K562 (cell line): ENCODE data around the gene MYBPC3. TPM values are rescaled to one million over a fixed set of nuclear protein-coding genes. Genes with fewer than 3 reads are reported as not detected.

Experiments used
- ATF7 ChIP-seq: fragments of 450-650 bp; IDR thresholded peaks from 2 replicates; pipeline ENCODE4 v1.7.1; 2014; ENCODE audit warnings: mild to moderate bottlenecking, moderate library complexity
- BRD4 ChIP-seq: fragments of 200-600 bp; sonication (generic); IDR thresholded peaks from 2 replicates; pipeline ENCODE4 v1.6.1; 2017; ENCODE audit warnings: inconsistent platforms
- DACH1 ChIP-seq: fragments of 450-650 bp; IDR thresholded peaks from 2 replicates; pipeline ENCODE4 v1.6.1; 2018; ENCODE audit not compliant: partially characterized antibody
- ETV1 ChIP-seq: fragments of 450-650 bp; conservative IDR thresholded peaks from 2 replicates; pipeline ENCODE4 v1.6.1; 2016; ENCODE audit warnings: missing genetic modification characterization, control low read depth, low read depth, missing compliant biosample characterization
- HES1 ChIP-seq: fragments of 450-650 bp; IDR thresholded peaks from 2 replicates; pipeline ENCODE4 v1.6.1; 2016; ENCODE audit warnings: low read depth, mild to moderate bottlenecking, moderate library complexity
- HLTF ChIP-seq: fragments of 450-650 bp; IDR thresholded peaks from 2 replicates; pipeline ENCODE4 v1.6.1; 2016
- KDM5B ChIP-seq: fragments of 200-600 bp; sonication (generic); IDR thresholded peaks from 2 replicates; pipeline ENCODE4 v1.6.1; 2012; ENCODE audit warnings: low read depth, mild to moderate bottlenecking, moderate library complexity, low read length, control low read depth, inconsistent platforms; ENCODE audit not compliant: insufficient replicate concordance
- MXI1 ChIP-seq: IDR thresholded peaks from 2 replicates; pipeline ENCODE4 v1.6.1; 2011; ENCODE audit warnings: low read depth, mild to moderate bottlenecking, improper control_type of control experiment, low read length
- PRPF4 ChIP-seq: fragments of 200-400 bp; formaldehyde crosslinking; IDR thresholded peaks from one replicate; pipeline ENCODE4 v1.6.1; 2017; ENCODE audit warnings: low read length, low read depth, mild to moderate bottlenecking; ENCODE audit not compliant: insufficient read depth, poor library complexity, severe bottlenecking
- PURB ChIP-seq: sonication (generic); formaldehyde crosslinking; IDR thresholded peaks from 2 replicates; pipeline ENCODE4 v1.9.0; 2021; ENCODE audit warnings: low read depth, mild to moderate bottlenecking, missing genetic modification reagents
- SMAD2 ChIP-seq: fragments of 150-350 bp; IDR thresholded peaks from 2 replicates; pipeline ENCODE4 v1.6.1; 2014; ENCODE audit warnings: low read depth, mild to moderate bottlenecking, low read length
- SMARCB1 ChIP-seq: IDR thresholded peaks from 2 replicates; pipeline ENCODE4 v1.6.1; 2011; ENCODE audit warnings: improper control_type of control experiment, low read depth; ENCODE audit not compliant: insufficient read length
- SNRNP70 ChIP-seq: fragments of 200-400 bp; formaldehyde crosslinking; optimal IDR thresholded peaks from 2 replicates; pipeline ENCODE3; 2017; ENCODE audit warnings: low read depth, low read length
- TEAD2 ChIP-seq: fragments of 450-650 bp; IDR thresholded peaks from 2 replicates; pipeline ENCODE4 v1.6.1; 2016; ENCODE audit warnings: missing genetic modification characterization, control low read depth, missing compliant biosample characterization
- TFAP4 ChIP-seq: sonication (generic); formaldehyde crosslinking; IDR thresholded peaks from 2 replicates; pipeline ENCODE4 v1.8.0; 2022; ENCODE audit warnings: missing genetic modification reagents, mild to moderate bottlenecking, moderate library complexity, borderline replicate concordance
- XRCC3 ChIP-seq: fragments of 450-650 bp; IDR thresholded peaks from 2 replicates; pipeline ENCODE4 v1.6.1; 2017; ENCODE audit warnings: mild to moderate bottlenecking, moderate library complexity
- ZNF174 ChIP-seq: fragments of 250-450 bp; sonication (Bioruptor Pico); IDR thresholded peaks from 2 replicates; pipeline ENCODE4 v1.4.0; 2020; ENCODE audit warnings: mild to moderate bottlenecking
- ZNF764 ChIP-seq: fragments of 250-450 bp; sonication (Bioruptor Pico); IDR thresholded peaks from 2 replicates; pipeline ENCODE4 v1.4.0; 2020; ENCODE audit warnings: low read depth, mild to moderate bottlenecking, moderate library complexity
- ZSCAN32 ChIP-seq: fragments of 450-650 bp; formaldehyde crosslinking; IDR thresholded peaks from 2 replicates; pipeline ENCODE4 v1.4.0; 2020; ENCODE audit warnings: mild to moderate bottlenecking, moderate library complexity
- polyA plus RNA-seq, 8 experiments: library from polyadenylated mRNA; depleted of rRNA in 4 of 8; stranded (reverse) in 5 of 8; unstranded in 3 of 8; fragments of >200 nt; fragmentation: Nextera tagmentation in 2 of 8; fragmentation: Illumina TruSeq in 1 of 8; extraction: Ambion mirVana in 2 of 8; extraction: Trizol in 1 of 8; gene quantifications; 2 replicates each; pipeline versions ENCODE4 v1.2.1 to v1.2.3, GENCODE V29; 2011 to 2014; ENCODE audit warnings: inconsistent platforms in 1 of 8, missing spikeins in 1 of 8
- total RNA-seq, 7 experiments: library from RNA; depleted of rRNA in 6 of 7; stranded (reverse); fragments of >200 nt in 6 of 7; fragmentation: Illumina TruSeq in 2 of 7; extraction: Trizol in 2 of 7; gene quantifications; 2 replicates each; pipeline versions ENCODE4 v1.2.1 to v1.2.3, GENCODE V29; 2011 to 2021; ENCODE audit warnings: low replicate concordance in 1 of 7
- TF ChIP-seq, protein P1 (sequence below): sonication (generic); formaldehyde crosslinking; IDR thresholded peaks from 2 replicates; pipeline ENCODE4 v1.8.0; 2022; ENCODE audit warnings: missing genetic modification reagents, mild to moderate bottlenecking, borderline replicate concordance
- TF ChIP-seq, protein P2 (sequence below): sonication (generic); formaldehyde crosslinking; IDR thresholded peaks from 2 replicates; pipeline ENCODE4 v1.8.0; 2022; ENCODE audit warnings: mild to moderate bottlenecking, low read depth, missing genetic modification reagents
- TF ChIP-seq, protein P3 (sequence below): IDR thresholded peaks from 2 replicates; pipeline ENCODE4 v1.6.1; 2016; ENCODE audit warnings: missing genetic modification characterization, missing compliant biosample characterization

Gene MYBPC3
- total and polyA plus RNA-seq, 9 of the 15 experiments (the other 6 are each of a cell fraction or from before 2014, with no cell fraction given), result 0.01 TPM; not detected in 8

- TF ChIP-seq ZNF174 (CRISPR knock-in tag), result no peak
- TF ChIP-seq, protein P1, sequence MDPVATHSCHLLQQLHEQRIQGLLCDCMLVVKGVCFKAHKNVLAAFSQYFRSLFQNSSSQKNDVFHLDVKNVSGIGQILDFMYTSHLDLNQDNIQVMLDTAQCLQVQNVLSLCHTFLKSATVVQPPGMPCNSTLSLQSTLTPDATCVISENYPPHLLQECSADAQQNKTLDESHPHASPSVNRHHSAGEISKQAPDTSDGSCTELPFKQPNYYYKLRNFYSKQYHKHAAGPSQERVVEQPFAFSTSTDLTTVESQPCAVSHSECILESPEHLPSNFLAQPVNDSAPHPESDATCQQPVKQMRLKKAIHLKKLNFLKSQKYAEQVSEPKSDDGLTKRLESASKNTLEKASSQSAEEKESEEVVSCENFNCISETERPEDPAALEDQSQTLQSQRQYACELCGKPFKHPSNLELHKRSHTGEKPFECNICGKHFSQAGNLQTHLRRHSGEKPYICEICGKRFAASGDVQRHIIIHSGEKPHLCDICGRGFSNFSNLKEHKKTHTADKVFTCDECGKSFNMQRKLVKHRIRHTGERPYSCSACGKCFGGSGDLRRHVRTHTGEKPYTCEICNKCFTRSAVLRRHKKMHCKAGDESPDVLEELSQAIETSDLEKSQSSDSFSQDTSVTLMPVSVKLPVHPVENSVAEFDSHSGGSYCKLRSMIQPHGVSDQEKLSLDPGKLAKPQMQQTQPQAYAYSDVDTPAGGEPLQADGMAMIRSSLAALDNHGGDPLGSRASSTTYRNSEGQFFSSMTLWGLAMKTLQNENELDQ (CRISPR knock-in tag), result 0 out of 2 replicates have a peak, but pooled peaks have one; percentile 59
- TF ChIP-seq HES1, result peak; percentile 77
- TF ChIP-seq TFAP4 (CRISPR knock-in tag), result peak; percentile 83
- TF ChIP-seq SMAD2, result no peak
- TF ChIP-seq ATF7, result peak; percentile 99
- TF ChIP-seq MXI1, result no peak
- no peak for TF ChIP-seq ZNF764 (CRISPR knock-in tag)
- TF ChIP-seq BRD4, result peak; percentile 69; the same call in 1 of the 2 replicates
- TF ChIP-seq SNRNP70, result no peak
- no peak for TF ChIP-seq DACH1
- TF ChIP-seq ETV1 (tag), result peak; percentile 67
- no peak for TF ChIP-seq PRPF4
- TF ChIP-seq, protein P2, sequence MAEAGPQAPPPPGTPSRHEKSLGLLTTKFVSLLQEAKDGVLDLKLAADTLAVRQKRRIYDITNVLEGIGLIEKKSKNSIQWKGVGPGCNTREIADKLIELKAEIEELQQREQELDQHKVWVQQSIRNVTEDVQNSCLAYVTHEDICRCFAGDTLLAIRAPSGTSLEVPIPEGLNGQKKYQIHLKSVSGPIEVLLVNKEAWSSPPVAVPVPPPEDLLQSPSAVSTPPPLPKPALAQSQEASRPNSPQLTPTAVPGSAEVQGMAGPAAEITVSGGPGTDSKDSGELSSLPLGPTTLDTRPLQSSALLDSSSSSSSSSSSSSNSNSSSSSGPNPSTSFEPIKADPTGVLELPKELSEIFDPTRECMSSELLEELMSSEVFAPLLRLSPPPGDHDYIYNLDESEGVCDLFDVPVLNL, result no peak
- TF ChIP-seq ZSCAN32 (CRISPR knock-in tag), result no peak
- TF ChIP-seq PURB, result no peak
- TF ChIP-seq SMARCB1, result no peak
- peak; percentile 58 for TF ChIP-seq KDM5B
- TF ChIP-seq, protein P3, sequence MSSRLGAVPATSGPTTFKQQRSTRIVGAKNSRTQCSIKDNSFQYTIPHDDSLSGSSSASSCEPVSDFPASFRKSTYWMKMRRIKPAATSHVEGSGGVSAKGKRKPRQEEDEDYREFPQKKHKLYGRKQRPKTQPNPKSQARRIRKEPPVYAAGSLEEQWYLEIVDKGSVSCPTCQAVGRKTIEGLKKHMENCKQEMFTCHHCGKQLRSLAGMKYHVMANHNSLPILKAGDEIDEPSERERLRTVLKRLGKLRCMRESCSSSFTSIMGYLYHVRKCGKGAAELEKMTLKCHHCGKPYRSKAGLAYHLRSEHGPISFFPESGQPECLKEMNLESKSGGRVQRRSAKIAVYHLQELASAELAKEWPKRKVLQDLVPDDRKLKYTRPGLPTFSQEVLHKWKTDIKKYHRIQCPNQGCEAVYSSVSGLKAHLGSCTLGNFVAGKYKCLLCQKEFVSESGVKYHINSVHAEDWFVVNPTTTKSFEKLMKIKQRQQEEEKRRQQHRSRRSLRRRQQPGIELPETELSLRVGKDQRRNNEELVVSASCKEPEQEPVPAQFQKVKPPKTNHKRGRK, result no peak
- no peak for TF ChIP-seq HLTF
- no peak for TF ChIP-seq XRCC3
- TF ChIP-seq TEAD2 (tag), result no peak
Observed at GRCh38 chr11:47378010-47378835, 25.7 kb upstream of the MYBPC3 start, which contains the start of gene SPI1 (continued).
